Esophagus squamous epithelium (tissue), 5 donors: Measurements from ENCODE around the gene MINDY2. TPM values are rescaled to one million over a fixed set of nuclear protein-coding genes. Genes with fewer than 3 reads are reported as not detected.

ENCODE experiments used
- DNase-seq: peaks from one replicate; lab custom pipeline; 2025; lab: John Stamatoyannopoulos, UW
- H3K27ac ChIP-seq, 4 donors: fragments of 200-600 bp; sonication (generic); one replicate each; pipeline ENCODE4 v1.5.1; 2016 to 2019; ENCODE audit warnings: mild to moderate bottlenecking in 1 of 4
- H3K27me3 ChIP-seq, 4 donors: fragments of 200-600 bp; sonication (generic); 1 replicate in 3 of 4; 2 replicates in 1 of 4; pipeline versions ENCODE4 v1.5.1 to v1.6.0; 2017 to 2021; ENCODE audit warnings: antibody characterized with exemption in 1 of 4
- H3K36me3 ChIP-seq, 3 donors: fragments of 200-600 bp; sonication (generic); one replicate each; pipeline ENCODE4 v1.5.1; 2016 to 2019
- H3K4me1 ChIP-seq, 3 donors: fragments of 200-600 bp; sonication (generic); one replicate each; pipeline ENCODE4 v1.5.1; 2017 to 2019
- H3K4me3 ChIP-seq, 4 donors: fragments of 200-600 bp; sonication (generic); 1 replicate in 3 of 4; 2 replicates in 1 of 4; pipeline ENCODE4 v1.5.1; 2016 to 2019; ENCODE audit warnings: mild to moderate bottlenecking in 2 of 4, moderate library complexity in 1 of 4
- H3K9me3 ChIP-seq, 3 donors: fragments of 200-600 bp; sonication (generic); one replicate each; pipeline ENCODE4 v1.5.1; 2016 to 2019
- POLR2A ChIP-seq, 4 donors: fragments of 450-650 bp; IDR thresholded peaks; one replicate each; pipeline ENCODE4 v1.6.1; 2017; ENCODE audit warnings: antibody characterized with exemption in 4 of 4, mild to moderate bottlenecking in 4 of 4, moderate library complexity in 3 of 4
- WGBS, 2 donors: methylation state at CpG; one replicate each; pipeline ENCODE4 v1.1.5; 2018; 5-methylcytosine and 5-hydroxymethylcytosine counted together
- intact Hi-C: fragments of 100-400 bp; cut with DNase I; formaldehyde crosslinking; loops from one replicate; pipeline ENCODE4 v1.15.0; 2022
- total RNA-seq, 4 donors: library from RNA; depleted of rRNA; stranded (reverse); fragments of >200 nt; gene quantifications; one replicate each; pipeline ENCODE4 v1.1.0, GENCODE V29; 2016
- TF ChIP-seq, protein P1 (sequence below), 6 experiments: fragments of 450-650 bp in 4 of 6; fragments of 200-600 bp in 2 of 6; sonication (generic) in 2 of 6; IDR thresholded peaks; one replicate each; pipeline ENCODE4 v1.5.1; 2016 to 2019; ENCODE audit warnings: antibody characterized with exemption in 6 of 6, mild to moderate bottlenecking in 4 of 6, moderate library complexity in 4 of 6
- donor health status: DM: yes; HTN: yes; CAD: no.

Gene MINDY2
- total RNA-seq, 4 donors from 2014 or later, result 9.1 to 17.0 (median 13.9) TPM

DNA sequence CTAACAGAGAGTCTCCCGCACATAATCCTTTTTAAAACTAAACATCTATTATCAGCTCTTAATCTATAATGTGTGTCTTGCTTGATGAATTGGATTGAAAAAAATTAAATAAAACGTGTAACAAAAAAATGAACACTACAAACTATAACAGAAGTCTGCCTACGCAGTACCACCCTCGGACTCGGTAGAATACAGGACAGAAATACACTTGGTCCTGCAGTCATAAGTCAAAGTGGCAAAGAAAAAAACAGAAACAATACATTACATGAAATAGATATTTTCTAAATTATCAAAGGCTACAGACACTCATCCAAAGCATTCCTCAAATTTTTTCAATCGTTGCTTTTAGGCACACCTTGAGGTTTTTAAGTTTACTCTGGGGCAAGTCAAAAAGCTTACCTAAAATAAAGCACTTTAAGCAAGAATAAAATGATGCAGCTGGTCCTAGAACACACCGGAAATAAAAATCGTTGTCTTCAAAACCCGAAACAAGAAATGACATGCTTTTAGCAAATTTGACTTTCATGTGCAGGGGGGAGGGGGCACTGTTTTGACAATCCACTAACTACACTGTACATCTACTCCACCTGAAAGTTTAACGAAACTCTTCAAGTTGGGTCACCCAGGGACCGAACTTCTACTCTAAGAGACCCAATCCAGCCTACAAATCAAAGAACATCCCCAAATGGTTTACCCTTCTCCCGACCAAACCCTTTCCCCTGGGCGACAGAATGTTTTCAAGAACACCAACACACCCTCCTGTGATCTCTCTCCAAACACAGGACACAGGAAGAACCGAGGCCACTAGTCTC is 22.9 kb upstream of the MINDY2 start:
- TF ChIP-seq, protein P1, sequence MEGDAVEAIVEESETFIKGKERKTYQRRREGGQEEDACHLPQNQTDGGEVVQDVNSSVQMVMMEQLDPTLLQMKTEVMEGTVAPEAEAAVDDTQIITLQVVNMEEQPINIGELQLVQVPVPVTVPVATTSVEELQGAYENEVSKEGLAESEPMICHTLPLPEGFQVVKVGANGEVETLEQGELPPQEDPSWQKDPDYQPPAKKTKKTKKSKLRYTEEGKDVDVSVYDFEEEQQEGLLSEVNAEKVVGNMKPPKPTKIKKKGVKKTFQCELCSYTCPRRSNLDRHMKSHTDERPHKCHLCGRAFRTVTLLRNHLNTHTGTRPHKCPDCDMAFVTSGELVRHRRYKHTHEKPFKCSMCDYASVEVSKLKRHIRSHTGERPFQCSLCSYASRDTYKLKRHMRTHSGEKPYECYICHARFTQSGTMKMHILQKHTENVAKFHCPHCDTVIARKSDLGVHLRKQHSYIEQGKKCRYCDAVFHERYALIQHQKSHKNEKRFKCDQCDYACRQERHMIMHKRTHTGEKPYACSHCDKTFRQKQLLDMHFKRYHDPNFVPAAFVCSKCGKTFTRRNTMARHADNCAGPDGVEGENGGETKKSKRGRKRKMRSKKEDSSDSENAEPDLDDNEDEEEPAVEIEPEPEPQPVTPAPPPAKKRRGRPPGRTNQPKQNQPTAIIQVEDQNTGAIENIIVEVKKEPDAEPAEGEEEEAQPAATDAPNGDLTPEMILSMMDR (IDR thresholded peaks at IDR 0.05), result no peak
- TF ChIP-seq POLR2A (IDR thresholded peaks at IDR 0.05), result no peak

DNA sequence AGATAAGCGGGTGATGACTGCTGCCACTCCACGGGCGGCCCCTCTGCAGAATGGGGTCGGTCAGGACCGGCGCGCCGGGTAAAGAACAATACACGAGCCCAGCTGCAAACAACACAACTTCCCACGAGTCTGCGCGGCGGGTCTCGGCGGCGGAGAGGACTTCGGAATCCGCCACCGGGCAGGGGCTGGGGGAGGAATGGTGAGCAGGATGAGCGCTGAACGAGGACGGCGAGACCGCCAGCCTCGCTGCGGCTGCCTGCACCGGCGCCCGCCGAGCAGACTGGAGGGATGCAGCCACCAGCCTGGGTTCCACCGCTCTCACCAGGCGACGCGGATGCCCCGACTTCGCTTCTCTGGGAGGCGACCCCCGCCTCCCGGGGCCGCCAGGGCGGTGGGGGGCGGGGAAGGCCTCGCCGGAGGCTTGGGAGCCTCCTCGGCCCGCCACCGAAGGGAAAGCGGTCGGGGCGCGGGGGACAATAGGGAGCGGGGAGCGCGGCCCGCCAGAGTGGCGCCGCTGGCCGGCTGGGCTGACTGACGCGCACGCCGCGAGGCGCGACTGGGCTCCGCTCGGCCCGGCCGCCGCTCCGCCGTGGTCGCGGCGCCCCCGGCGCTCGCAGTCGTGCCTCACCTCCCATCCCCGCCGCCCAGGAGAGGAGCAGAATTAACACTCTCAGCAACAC is 22.1 kb upstream of the MINDY2 start:
- intact Hi-C loops, result no loop called here
- H3K9me3 ChIP-seq, result no peaks in the 10 kb centered on the region
- peak overlapping the region; percentile 89 to 98 (median 94) for H3K4me3 ChIP-seq
- peak overlapping the region; percentile 97 to 99 (median 98) for H3K27ac ChIP-seq
- WGBS, 2 donors, result 0% methylated on average over 7 of the region's 81 CpGs; no CpG with 5 or more reads in 1 of the 2 donors
- peaks cover 0 to 43% (median 20%) of the 10 kb centered on the region in 3 donors for H3K4me1 ChIP-seq
- H3K36me3 ChIP-seq, result no peaks in the 10 kb centered on the region
- DNase-seq, result no peak
- TF ChIP-seq, protein P1 (IDR thresholded peaks at IDR 0.05), result peak in 1 of 6 experiments; percentile 5
- peak in 1 of 4 donors; percentile 40 for TF ChIP-seq POLR2A (IDR thresholded peaks at IDR 0.05)
- H3K27me3 ChIP-seq, result no peaks in the 10 kb centered on the region

More for the DNA sequence above, 22.9 kb upstream of the MINDY2 start:
- H3K4me1 ChIP-seq, result peaks cover 0 to 51% (median 20%) of the 10 kb centered on the region in 3 donors
- no peak for DNase-seq
- H3K9me3 ChIP-seq, result no peaks in the 10 kb centered on the region
- intact Hi-C loops, result no loop called here
- peak overlapping the region; percentile 97 to 99 (median 98) for H3K27ac ChIP-seq
- WGBS, 2 donors, result 3% methylated on average over 11 to 13 of the region's 14 CpGs
- no peaks in the 10 kb centered on the region for H3K36me3 ChIP-seq
- no peaks in the 10 kb centered on the region for H3K27me3 ChIP-seq
- H3K4me3 ChIP-seq, result peak overlapping the region; percentile 89 to 98 (median 94)

DNA sequence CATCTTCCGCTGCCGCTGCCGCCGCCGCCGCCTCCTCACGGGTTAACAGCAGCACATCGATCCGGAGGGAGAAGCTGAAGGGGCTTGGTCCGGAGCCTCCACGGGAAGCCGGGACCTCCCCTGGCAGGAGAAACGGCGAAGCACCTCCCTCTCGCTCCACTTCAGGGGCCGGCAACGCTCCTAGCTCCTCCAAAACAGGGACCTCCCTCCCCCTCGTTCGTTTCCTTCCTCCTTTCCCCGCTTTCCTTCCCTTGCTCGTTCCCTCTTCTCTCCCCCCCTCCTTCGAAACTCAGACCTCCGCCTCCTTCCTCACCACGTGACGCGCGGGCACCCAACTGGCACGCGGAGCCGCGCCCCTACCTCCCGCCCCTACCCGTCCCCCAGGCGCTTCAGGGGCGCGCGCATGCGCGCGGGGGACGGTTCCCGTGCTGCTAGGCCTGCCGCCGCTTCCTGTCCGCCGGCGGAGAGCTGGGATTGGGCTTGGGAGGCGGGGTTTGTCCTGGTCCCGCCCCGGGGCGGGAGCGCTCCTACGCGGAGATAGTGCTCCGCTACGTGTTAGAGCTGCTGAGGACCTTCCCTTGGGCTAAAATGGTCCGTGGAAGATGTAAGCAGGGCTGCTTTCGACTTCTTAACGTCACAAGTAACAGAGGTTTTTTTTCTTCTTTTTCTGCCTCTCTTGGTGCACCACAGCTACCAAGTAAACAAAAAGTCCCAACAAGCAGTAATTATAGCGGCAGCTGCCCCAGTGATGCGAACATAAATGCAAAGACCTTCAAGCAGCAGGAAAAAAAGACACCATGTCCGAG is 21.4 kb upstream of the MINDY2 start, which contains the start of gene ADAM10:
Gene ADAM10 (minus strand): TSS at position 176 of the 806 bp plus-strand sequence. CDS start 173 bp downstream, at position 3.
- intact Hi-C loops, result no loop called here
- peaks cover 0 to 42% (median 20%) of the 10 kb centered on the region in 3 donors for H3K4me1 ChIP-seq
- TF ChIP-seq, protein P1 (IDR thresholded peaks at IDR 0.05), result peak in 1 of 6 experiments; percentile 37
- TF ChIP-seq POLR2A (IDR thresholded peaks at IDR 0.05), result peak in 3 of 4 donors; percentile 78 to 94 (median 92)
- H3K27ac ChIP-seq, result peak within 1 kb of the TSS; percentile 97 to 99 (median 98)
- no peaks in the 10 kb centered on the region for H3K9me3 ChIP-seq
- H3K4me3 ChIP-seq, result peak within 1 kb of the TSS; percentile 89 to 98 (median 94)
- 1 to 2% methylated on average over 11 to 43 of the region's 62 CpGs for WGBS, 2 donors
- no peaks in the 10 kb centered on the region for H3K36me3 ChIP-seq
- no peaks in the 10 kb centered on the region for H3K27me3 ChIP-seq
- peak; percentile 88 for DNase-seq

DNA sequence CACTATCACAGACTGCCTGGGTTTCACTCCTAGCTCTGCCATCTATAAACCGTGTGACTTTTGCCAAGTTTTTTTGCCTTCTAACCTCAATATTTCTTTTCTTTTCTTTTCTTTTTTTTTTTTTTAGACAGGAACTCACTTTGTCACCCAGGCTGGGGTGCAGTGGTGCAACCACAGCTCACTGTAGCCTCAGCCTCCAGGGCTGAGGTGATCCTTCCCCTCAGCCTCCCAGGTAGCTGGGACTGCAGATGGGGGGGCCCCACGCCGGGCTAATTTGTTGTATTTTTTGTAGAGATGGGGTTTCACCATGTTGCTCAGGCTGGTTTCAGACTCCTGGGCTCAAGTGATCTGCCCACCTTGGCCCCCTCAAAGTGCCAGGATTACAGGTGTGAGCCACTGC is 18.4 kb upstream of the MINDY2 start:
- Histone ChIP-seq H3K4me1 (peaks cover 0 to 19% (median 0%) of the 10 kb centered on the region in 3 donors), H3K9me3 (no peaks in the 10 kb centered on the region), H3K36me3 (no peaks in the 10 kb centered on the region), H3K27me3 (no peaks in the 10 kb centered on the region), H3K4me3 (no peak overlapping the region), H3K27ac (no peak overlapping the region)
- TF ChIP-seq, protein P1 (IDR thresholded peaks at IDR 0.05), result no peak
- no peak for TF ChIP-seq POLR2A (IDR thresholded peaks at IDR 0.05)
- DNase-seq, result no peak
- 78 to 91% methylated on average over 3 of the region's 3 CpGs for WGBS, 2 donors
- intact Hi-C loops, result no loop called here
